ENCODE results near the gene PLD4. TPM values are rescaled to one million over a fixed set of nuclear protein-coding genes. Genes with fewer than 3 reads are reported as not detected.
A peak's percentile ranks its signal among the peaks of the same experiment; 100 is the strongest.

PLD4 gene
- total RNA-seq, 2 donors from 2014 or later, result not detected

DNA sequence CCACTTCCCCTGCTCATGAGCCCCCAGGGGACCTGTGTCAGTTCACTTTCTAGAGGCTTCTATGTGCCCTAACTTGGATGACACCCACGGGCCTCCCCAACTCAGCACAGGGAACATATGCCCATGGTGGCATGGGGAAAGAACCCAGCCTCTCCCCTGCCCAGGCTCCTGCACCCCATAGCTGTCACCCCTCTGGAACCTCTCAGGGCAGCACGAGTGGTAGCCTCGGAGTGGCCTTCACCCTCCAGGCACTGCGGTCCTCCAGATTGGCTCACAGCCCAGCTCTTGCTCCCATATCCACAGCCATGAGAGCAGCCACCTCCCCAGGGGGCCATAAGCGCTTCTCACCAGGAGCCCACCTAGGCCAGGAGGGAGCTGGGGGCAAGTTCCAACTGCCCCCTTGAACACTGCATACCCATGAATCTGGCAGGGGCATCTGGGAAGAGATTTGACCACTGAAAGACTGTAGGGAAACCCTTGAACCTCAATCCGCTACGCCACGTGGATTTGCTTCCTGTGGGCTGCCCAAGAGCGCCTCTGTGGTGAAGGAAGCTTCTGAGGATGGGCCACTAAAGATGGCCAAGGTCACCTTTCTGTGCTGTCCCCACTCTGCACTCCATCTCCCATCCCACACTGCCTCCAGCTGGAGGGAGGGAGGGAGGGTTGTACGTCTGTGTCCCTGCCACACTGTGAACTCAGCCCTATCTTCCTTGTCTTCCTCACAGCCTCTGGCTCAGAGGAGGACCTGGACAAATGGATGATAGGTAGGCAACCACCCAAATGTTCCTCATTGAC is 11.9 kb downstream of the PLD4 start:
- Histone ChIP-seq H3K4me1 (peaks cover 21% of the 10 kb centered on the region), H3K36me3 (replicated peaks in 1 of 2; ENCODE audit: insufficient read depth in 1 of 2, low read depth in 2 of 2) (no peaks in the 10 kb centered on the region), H3K27me3 (no peaks in the 10 kb centered on the region), H3K4me3 (no peak overlapping the region), H3K27ac (no peak overlapping the region), H3K9me3 (no peaks in the 10 kb centered on the region)
- 55 to 71% methylated on average over 6 to 10 of the region's 10 CpGs for WGBS, 2 donors
- TF ChIP-seq, protein P1, sequence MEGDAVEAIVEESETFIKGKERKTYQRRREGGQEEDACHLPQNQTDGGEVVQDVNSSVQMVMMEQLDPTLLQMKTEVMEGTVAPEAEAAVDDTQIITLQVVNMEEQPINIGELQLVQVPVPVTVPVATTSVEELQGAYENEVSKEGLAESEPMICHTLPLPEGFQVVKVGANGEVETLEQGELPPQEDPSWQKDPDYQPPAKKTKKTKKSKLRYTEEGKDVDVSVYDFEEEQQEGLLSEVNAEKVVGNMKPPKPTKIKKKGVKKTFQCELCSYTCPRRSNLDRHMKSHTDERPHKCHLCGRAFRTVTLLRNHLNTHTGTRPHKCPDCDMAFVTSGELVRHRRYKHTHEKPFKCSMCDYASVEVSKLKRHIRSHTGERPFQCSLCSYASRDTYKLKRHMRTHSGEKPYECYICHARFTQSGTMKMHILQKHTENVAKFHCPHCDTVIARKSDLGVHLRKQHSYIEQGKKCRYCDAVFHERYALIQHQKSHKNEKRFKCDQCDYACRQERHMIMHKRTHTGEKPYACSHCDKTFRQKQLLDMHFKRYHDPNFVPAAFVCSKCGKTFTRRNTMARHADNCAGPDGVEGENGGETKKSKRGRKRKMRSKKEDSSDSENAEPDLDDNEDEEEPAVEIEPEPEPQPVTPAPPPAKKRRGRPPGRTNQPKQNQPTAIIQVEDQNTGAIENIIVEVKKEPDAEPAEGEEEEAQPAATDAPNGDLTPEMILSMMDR (IDR thresholded peaks at IDR 0.05), result no peak
- TF ChIP-seq POLR2A (IDR thresholded peaks at IDR 0.05), result no peak
- ATAC-seq (no peak), DNase-seq (peak in 1 of 4 donors; percentile 4)
- intact Hi-C loops (cut with DNase I), result no loop called here

DNA sequence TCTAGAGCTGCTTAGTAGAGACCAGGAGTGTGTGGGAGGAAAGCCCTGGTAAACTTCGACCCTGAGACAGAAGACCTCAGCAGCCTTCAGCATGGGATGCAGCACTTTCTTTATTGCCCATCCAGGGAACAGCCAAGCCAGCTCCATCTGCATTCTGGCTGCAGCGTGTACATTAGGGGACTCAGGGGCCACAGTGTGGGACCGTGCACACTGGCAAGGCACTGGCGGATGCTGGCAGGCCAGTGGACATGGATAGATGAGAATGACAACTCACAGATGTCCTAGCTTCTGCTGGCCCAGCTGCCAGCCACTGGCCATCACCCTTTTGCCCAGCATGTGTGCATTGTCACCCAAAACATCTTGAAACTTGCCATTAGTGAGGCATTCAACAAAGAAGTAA is 12.5 kb downstream of the PLD4 start:
- intact Hi-C loops (cut with DNase I), result no loop called here

DNA sequence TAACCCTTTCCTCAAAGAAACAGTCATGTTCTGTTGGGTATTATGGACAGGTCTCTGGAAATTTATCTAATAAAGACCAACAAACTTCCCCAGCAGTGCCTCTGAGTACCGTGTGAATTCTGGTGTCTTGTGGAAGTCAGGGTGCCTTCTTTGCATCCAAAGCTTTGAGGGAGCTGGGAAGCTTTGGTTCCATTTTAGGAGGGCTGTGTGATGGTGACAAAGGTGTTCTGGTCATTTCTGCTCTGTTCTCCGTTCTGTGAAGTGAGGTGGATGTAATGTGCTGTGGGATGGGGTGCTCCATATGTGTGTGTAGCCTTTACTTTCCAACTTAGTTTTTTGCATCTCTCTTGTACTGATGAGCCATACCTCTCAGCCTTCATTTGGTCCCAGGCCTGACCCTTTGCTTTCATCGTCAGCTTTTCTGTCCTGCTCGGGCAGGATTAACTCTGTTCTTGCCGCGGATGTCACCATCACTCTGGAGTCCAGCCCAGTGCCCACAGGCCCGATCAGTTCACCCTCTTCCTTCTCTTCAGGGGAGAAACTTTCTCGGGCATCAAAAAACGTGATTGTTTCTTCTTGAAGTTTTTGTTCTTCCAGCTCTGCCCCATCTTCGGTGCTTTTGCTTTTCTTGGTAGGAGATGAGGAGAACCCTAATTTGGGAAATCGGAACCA is 13.2 kb downstream of the PLD4 start:
- H3K27ac ChIP-seq, result no peak overlapping the region
- WGBS, 2 donors, result 73 to 78% methylated on average over 11 of the region's 11 CpGs
- peaks cover 17% of the 10 kb centered on the region for H3K4me1 ChIP-seq
- H3K36me3 ChIP-seq (replicated peaks in 1 of 2; ENCODE audit: insufficient read depth in 1 of 2, low read depth in 2 of 2), result no peaks in the 10 kb centered on the region
- H3K4me3 ChIP-seq, result no peak overlapping the region
- DNase-seq (no peak), ATAC-seq (no peak)
- no peak for TF ChIP-seq POLR2A (IDR thresholded peaks at IDR 0.05)
- TF ChIP-seq, protein P1 (IDR thresholded peaks at IDR 0.05), result no peak
- no peaks in the 10 kb centered on the region for H3K9me3 ChIP-seq
- intact Hi-C loops (cut with DNase I), result no loop called here
- H3K27me3 ChIP-seq, result no peaks in the 10 kb centered on the region

More for the DNA sequence above, 12.5 kb downstream of the PLD4 start:
- ATAC-seq (no peak), DNase-seq (no peak)
- Histone ChIP-seq H3K36me3 (replicated peaks in 1 of 2; ENCODE audit: insufficient read depth in 1 of 2, low read depth in 2 of 2) (no peaks in the 10 kb centered on the region), H3K9me3 (no peaks in the 10 kb centered on the region), H3K4me3 (no peak overlapping the region), H3K27me3 (no peaks in the 10 kb centered on the region), H3K27ac (no peak overlapping the region), H3K4me1 (peaks cover 21% of the 10 kb centered on the region)
- TF ChIP-seq POLR2A (IDR thresholded peaks at IDR 0.05), result no peak
- TF ChIP-seq, protein P1 (IDR thresholded peaks at IDR 0.05), result no peak
- WGBS, 2 donors, result 77 to 89% methylated on average over 4 of the region's 4 CpGs

DNA sequence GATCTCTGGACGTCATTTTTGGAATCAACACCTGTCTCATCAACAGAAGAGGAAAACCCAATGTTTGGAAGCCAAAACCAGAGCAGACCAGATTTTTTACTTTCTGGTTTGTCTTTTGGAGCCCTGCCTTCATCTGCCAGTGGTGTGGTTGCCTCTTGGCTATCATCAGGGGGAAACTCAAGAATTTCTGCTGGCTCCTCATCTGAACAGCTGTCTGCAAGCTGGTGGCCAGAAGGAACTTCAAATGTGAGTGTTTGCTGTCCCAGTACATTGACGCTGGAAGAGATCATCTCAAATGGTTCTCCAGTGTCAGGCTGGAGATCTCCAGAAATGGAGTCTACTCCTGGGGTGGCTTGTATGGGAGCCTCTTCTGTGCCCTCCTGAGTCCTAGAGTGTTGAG is 13.8 kb downstream of the PLD4 start:
- DNase-seq, result no peak
- Histone ChIP-seq H3K27ac (no peak overlapping the region), H3K4me1 (peaks cover 13% of the 10 kb centered on the region), H3K27me3 (no peaks in the 10 kb centered on the region), H3K36me3 (replicated peaks in 1 of 2; ENCODE audit: insufficient read depth in 1 of 2, low read depth in 2 of 2) (no peaks in the 10 kb centered on the region), H3K9me3 (no peaks in the 10 kb centered on the region), H3K4me3 (no peak overlapping the region)
- TF ChIP-seq POLR2A (IDR thresholded peaks at IDR 0.05), result no peak
- TF ChIP-seq, protein P1 (IDR thresholded peaks at IDR 0.05), result no peak
- intact Hi-C loops (cut with DNase I), result no loop called here
- 83 to 85% methylated on average over 2 of the region's 2 CpGs for WGBS, 2 donors
- ATAC-seq, result no peak

Data from body of pancreas (tissue), 4 donors.